GM10248 (cell line): ENCODE measurements around the gene CYP4F12.

Experiments
- CTCF ChIA-PET: fragments of 300-600 bp; sonication (Branson Sonifier 250); formaldehyde crosslinking; extraction: SDS; loops from one replicate; lab custom pipeline; 2021; ENCODE audit warnings: antibody characterized with exemption; lab: Yijun Ruan, JAX
- POLR2A ChIA-PET: fragments of 350-650 bp; sonication (Branson Sonifier 250); formaldehyde crosslinking; extraction: SDS; loops from one replicate; lab custom pipeline; 2020; ENCODE audit warnings: antibody characterized with exemption; lab: Yijun Ruan, JAX
- DNase-seq: peaks from one replicate; pipeline ENCODE4 v3.0.0; 2012; ENCODE audit errors: extremely low spot score
- CTCF ChIP-seq: IDR thresholded peaks from 2 replicates; pipeline ENCODE4 v1.5.1; 2012; ENCODE audit warnings: mild to moderate bottlenecking, low read depth; ENCODE audit errors: extremely low read depth, missing control alignments, control extremely low read depth

The CYP4F12 gene

GRCh38 chr19:15672580-15673175, at the start of gene CYP4F12:
TSS of gene CYP4F12 (plus strand) at chr19:15673087. CDS start at chr19:15673530, 443 bp downstream.
- DNase-seq, result no peak
- ChIA-PET CTCF (no interaction called here), POLR2A (no interaction called here)
- no peak for TF ChIP-seq CTCF

GRCh38 chr19:15623711-15624318, 49.1 kb upstream of the CYP4F12 start:
- CTCF ChIA-PET, result no interaction called here
- TF ChIP-seq CTCF, result no peak
- DNase-seq, result no peak
- POLR2A ChIA-PET, result no interaction called here

GRCh38 chr19:15628236-15629002, 44.5 kb upstream of the CYP4F12 start:
- no peak for TF ChIP-seq CTCF
- DNase-seq, result no peak
- POLR2A ChIA-PET, result no interaction called here
- CTCF ChIA-PET, result interaction anchor here (0.7 kb wide), 1 partner anchor 20 kb away, joined by 3 read pairs; no protein-coding TSS in a partner anchor

- TF ChIP-seq CTCF, result peak; percentile 92
- POLR2A ChIA-PET, result no interaction called here
- DNase-seq, result peak; percentile 84
- CTCF ChIA-PET, result interaction anchor here (0.6 to 1.4 kb wide), 13 partner anchors 14 to 748 kb away, joined by 3 to 6 read pairs (median 3); partner anchors contain the start of gene FAM32A
Measured at GRCh38 chr19:15629003-15629880, 43.6 kb upstream of the CYP4F12 start.

- peak; percentile 13 for TF ChIP-seq CTCF
- no peak for DNase-seq
- ChIA-PET POLR2A (no interaction called here), CTCF (no interaction called here)
Measured at GRCh38 chr19:15631817-15632216, 41.1 kb upstream of the CYP4F12 start.
